Fibroblast of villous mesenchyme (primary cell): ENCODE data around the gene RNF103. TPM values are rescaled to one million over a fixed set of nuclear protein-coding genes. Genes with fewer than 3 reads are reported as not detected.
A peak's percentile ranks its signal among the peaks of the same experiment; 100 is the strongest.

Experiments used
- DNase-seq: peaks from one replicate; pipeline ENCODE4 v3.0.0-alpha.2; 2010; ENCODE audit warnings: low read depth
- H3K4me3 ChIP-seq: 2 replicates; pipeline ENCODE4 v1.5.1; 2011; ENCODE audit warnings: low read depth, mild to moderate bottlenecking, low read length
- CTCF ChIP-seq: IDR thresholded peaks from 2 replicates; pipeline ENCODE4 v1.5.1; 2012; ENCODE audit warnings: low read depth, mild to moderate bottlenecking, low read length; ENCODE audit not compliant: insufficient read depth
- total RNA-seq: library from RNA; depleted of rRNA; stranded (reverse); fragments of >200 nt; gene quantifications from 2 replicates; pipeline ENCODE4 v1.2.3, GENCODE V29; 2012

RNF103 gene
- total RNA-seq, 1 donor, result 25.0 TPM

DNA sequence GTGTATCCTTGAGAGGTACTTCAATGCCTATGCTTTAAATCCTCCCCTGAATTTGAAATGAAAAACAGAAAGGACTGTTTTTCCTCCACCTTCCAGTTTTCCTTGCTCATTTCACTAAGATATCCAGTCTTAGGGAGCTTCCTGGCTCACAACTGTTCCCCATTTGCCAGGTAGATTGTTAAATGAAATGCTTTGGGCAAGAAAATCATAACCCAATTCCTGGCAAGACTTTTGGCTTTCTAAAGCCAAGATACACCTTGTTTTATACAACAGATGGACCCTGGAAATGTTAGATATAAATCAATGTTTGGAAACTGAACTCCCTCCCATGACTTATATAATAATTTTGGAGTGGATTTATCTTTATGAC, 56.9 kb downstream of the RNF103 start:
- no peak for DNase-seq
- no peak for TF ChIP-seq CTCF
- H3K4me3 ChIP-seq, result no peak overlapping the region

GRCh38 chr2:86566158-86566820, 57.4 kb downstream of the RNF103 start:
- no peak for TF ChIP-seq CTCF
- no peak for DNase-seq
- no peak overlapping the region for H3K4me3 ChIP-seq

- no peak for DNase-seq
- TF ChIP-seq CTCF, result no peak
- H3K4me3 ChIP-seq, result peak overlapping the region; percentile 77
Observed at GRCh38 chr2:86563650-86564061, 60.0 kb downstream of the RNF103 start.

- H3K4me3 ChIP-seq, result peak within 1 kb of the TSS; percentile 77
- TF ChIP-seq CTCF, result no peak
- peak; percentile 97 for DNase-seq
Observed at GRCh38 chr2:86562922-86563649, 60.6 kb downstream of the RNF103 start, which contains the start of gene CHMP3. Gene CHMP3 (minus strand): TSS chr2:86563443. CDS start chr2:86563348, 95 bp downstream.

DNA sequence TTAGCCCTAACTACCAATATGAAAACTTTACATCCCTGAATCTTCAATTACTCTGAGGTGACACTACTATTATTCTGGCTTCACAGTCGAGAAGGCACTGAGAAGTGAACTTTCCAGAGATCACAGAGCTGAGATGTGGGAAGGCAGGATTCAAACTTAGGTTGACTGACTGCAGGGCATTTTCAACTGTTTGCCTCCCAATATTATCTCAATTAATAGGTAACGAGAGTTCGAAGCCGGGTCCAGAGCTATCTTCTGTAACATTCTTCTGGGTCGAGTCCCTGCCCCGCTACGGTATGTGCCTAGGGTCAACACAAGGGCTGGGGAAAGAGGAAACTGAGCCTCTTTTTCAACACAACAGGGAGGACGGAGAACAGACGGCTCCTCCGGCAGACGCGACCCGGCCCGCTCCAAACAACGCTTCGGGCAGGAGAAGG, 61.2 kb downstream of the RNF103 start:
- no peak for DNase-seq
- no peak for TF ChIP-seq CTCF

GRCh38 chr2:86557836-86558235, 65.8 kb downstream of the RNF103 start:
- no peak overlapping the region for H3K4me3 ChIP-seq
- TF ChIP-seq CTCF, result no peak
- no peak for DNase-seq

More for the DNA sequence above, 61.2 kb downstream of the RNF103 start:
- H3K4me3 ChIP-seq, result peak overlapping the region; percentile 77

GRCh38 chr2:86556508-86556907, 67.2 kb downstream of the RNF103 start:
- H3K4me3 ChIP-seq, result no peak overlapping the region
- DNase-seq, result no peak
- no peak for TF ChIP-seq CTCF
